Measurements from ENCODE around the gene BNIP2. TPM values are rescaled to one million over a fixed set of nuclear protein-coding genes. Genes with fewer than 3 reads are reported as not detected.

The BNIP2 gene
- total and polyA plus RNA-seq, 4 donors, result 17.4 to 73.6 (median 29.6) TPM

DNA sequence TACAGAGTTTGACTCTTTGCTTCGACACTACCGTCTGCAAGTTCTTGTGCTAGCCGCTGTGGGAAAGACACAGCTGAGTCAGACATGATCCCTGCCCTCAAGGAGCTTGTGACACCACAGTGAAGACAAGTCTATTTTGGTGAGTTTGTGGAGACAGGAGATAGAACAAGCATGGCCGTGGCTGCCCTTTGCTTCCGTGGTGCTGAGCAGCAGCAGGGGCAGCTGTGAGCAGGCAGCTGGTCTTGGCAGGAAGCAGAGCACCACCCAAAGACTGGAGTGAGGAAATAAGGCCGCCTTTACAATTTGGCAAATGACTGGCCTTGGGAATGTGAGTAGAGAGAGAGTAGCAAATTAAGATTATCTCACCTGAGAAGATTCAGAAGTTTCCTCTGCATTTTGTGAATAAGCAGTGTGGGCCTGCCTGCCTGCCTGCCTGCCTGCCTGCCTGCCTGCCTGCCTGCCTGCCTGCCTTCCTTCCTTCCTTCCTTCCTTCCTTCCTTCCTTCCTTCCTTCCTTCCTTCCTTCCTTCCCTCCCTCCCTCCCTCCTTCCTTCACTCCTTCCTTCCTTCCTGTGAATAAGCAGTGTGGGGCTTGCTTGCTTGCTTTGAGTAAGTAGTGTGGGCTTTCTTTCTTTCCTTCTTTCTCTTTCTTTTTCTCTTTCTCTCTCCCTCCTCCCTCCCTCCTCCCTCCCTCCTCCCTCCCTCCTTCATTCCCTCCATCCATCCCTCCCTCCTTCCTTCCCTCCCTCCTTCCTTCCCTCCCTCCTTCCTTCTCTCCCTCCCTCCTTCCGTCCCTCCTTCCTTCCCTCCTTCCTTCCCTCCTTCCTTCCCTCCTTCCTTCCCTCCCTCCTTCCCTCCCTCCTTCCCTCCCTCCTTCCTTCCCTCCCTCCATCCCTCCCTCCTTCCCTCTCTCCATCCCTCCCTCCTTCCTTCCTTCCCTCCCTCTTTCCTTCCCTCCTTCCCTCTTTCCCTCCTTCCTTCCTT is 79.1 kb downstream of the BNIP2 start:
- DNase-seq (ENCODE audit: low spot score), result no peak
- H3K9me3 ChIP-seq (ENCODE audit: control insufficient read depth in 4 of 4, low read length in 3 of 4), result no peaks in the 10 kb centered on the region
- H3K4me1 ChIP-seq (ENCODE audit: control insufficient read depth in 4 of 4, insufficient read depth in 4 of 4, low read length in 3 of 4), result peaks cover 0 to 3% (median 1%) of the 10 kb centered on the region in 4 donors
- H3K9ac ChIP-seq (ENCODE audit: low read depth in 1 of 2, low read length in 2 of 2), result no peak overlapping the region
- WGBS, result 87% methylated on average over 7 of the region's 7 CpGs
- H3K4me3 ChIP-seq (ENCODE audit: low read depth in 1 of 3, low read length in 3 of 3), result no peak overlapping the region
- no peaks in the 10 kb centered on the region for H3K27me3 ChIP-seq (ENCODE audit: control insufficient read depth in 4 of 4, insufficient read depth in 4 of 4, low read length in 3 of 4)
- no peak overlapping the region for H3K27ac ChIP-seq (ENCODE audit: low read depth in 1 of 2, low read length in 2 of 2)
- no peaks in the 10 kb centered on the region for H3K36me3 ChIP-seq (ENCODE audit: control insufficient read depth in 4 of 4, insufficient read depth in 3 of 4, low read depth in 1 of 4, low read length in 3 of 4)
- no peak for TF ChIP-seq HNF4G (IDR thresholded peaks at IDR 0.05)
- TF ChIP-seq RAD21 (IDR thresholded peaks at IDR 0.05), result no peak
- TF ChIP-seq YY1 (IDR thresholded peaks at IDR 0.05), result no peak
- TF ChIP-seq ATF3 (IDR thresholded peaks at IDR 0.05), result no peak
- no peak for TF ChIP-seq FOXA1 (IDR thresholded peaks at IDR 0.05)
- no peak for TF ChIP-seq FOXA2 (IDR thresholded peaks at IDR 0.05)
- TF ChIP-seq SP1 (IDR thresholded peaks at IDR 0.05), result no peak
- no peak for TF ChIP-seq JUND (IDR thresholded peaks at IDR 0.05)
- TF ChIP-seq REST (IDR thresholded peaks at IDR 0.05), result no peak
- no peak for TF ChIP-seq EGR1 (IDR thresholded peaks at IDR 0.05; ENCODE audit: low read depth in 2 of 2)
- no peak for TF ChIP-seq TAF1 (conservative IDR thresholded peaks at IDR 0.05)
- TF ChIP-seq MAX (IDR thresholded peaks at IDR 0.05), result no peak
- no peak for TF ChIP-seq GABPA (IDR thresholded peaks at IDR 0.05 in 1 of 2, conservative IDR thresholded peaks at IDR 0.05 in 1 of 2)
- TF ChIP-seq RXRA (IDR thresholded peaks at IDR 0.05), result no peak
- TF ChIP-seq, protein P1, sequence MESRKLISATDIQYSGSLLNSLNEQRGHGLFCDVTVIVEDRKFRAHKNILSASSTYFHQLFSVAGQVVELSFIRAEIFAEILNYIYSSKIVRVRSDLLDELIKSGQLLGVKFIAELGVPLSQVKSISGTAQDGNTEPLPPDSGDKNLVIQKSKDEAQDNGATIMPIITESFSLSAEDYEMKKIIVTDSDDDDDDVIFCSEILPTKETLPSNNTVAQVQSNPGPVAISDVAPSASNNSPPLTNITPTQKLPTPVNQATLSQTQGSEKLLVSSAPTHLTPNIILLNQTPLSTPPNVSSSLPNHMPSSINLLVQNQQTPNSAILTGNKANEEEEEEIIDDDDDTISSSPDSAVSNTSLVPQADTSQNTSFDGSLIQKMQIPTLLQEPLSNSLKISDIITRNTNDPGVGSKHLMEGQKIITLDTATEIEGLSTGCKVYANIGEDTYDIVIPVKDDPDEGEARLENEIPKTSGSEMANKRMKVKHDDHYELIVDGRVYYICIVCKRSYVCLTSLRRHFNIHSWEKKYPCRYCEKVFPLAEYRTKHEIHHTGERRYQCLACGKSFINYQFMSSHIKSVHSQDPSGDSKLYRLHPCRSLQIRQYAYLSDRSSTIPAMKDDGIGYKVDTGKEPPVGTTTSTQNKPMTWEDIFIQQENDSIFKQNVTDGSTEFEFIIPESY (IDR thresholded peaks at IDR 0.05), result no peak
- TF ChIP-seq HNF4A (conservative IDR thresholded peaks at IDR 0.05), result no peak
- TF ChIP-seq, protein P2, sequence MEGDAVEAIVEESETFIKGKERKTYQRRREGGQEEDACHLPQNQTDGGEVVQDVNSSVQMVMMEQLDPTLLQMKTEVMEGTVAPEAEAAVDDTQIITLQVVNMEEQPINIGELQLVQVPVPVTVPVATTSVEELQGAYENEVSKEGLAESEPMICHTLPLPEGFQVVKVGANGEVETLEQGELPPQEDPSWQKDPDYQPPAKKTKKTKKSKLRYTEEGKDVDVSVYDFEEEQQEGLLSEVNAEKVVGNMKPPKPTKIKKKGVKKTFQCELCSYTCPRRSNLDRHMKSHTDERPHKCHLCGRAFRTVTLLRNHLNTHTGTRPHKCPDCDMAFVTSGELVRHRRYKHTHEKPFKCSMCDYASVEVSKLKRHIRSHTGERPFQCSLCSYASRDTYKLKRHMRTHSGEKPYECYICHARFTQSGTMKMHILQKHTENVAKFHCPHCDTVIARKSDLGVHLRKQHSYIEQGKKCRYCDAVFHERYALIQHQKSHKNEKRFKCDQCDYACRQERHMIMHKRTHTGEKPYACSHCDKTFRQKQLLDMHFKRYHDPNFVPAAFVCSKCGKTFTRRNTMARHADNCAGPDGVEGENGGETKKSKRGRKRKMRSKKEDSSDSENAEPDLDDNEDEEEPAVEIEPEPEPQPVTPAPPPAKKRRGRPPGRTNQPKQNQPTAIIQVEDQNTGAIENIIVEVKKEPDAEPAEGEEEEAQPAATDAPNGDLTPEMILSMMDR (IDR thresholded peaks at IDR 0.05; ENCODE audit: low read depth, low read length, missing input control), result no peak
- no peak for TF ChIP-seq NR2F2 (IDR thresholded peaks at IDR 0.05)

Other genes with a start within 250 kb of the BNIP2 start
- under 1 TPM in 1 of 2 donors, not detected in 1; 0.37 TPM for gene GCNT3, start 77.5 kb downstream of the BNIP2 start, total RNA-seq
- under 1 TPM in 1 of 2 donors, not detected in 1; 0.14 TPM for gene GCNT3, start 77.5 kb downstream of the BNIP2 start, polyA plus RNA-seq
- gene GTF2A2, start 31.8 kb downstream of the BNIP2 start, total RNA-seq, result 10 to 100 TPM; 11.7 to 24.9 TPM
- 100 to 1,000 TPM in 1 of 2 donors, 10 to 100 TPM in 1; 29.6 to 101 TPM for gene GTF2A2, start 31.8 kb downstream of the BNIP2 start, polyA plus RNA-seq

All from liver (tissue), 9 donors.